ENCODE measurements around the gene TOX4. TPM values are rescaled to one million over a fixed set of nuclear protein-coding genes. Genes with fewer than 3 reads are reported as not detected.

The TOX4 gene
- total RNA-seq (2022) (76.6 and 78.8 TPM in 2 replicates), Bru-seq, nascent RNA (percentile 78 among the genes with signal in this experiment), BruChase-seq, experiment 1, labeled RNA remaining after a 2-hour chase (percentile 86 among the genes with signal in this experiment), BruChase-seq, experiment 2, labeled RNA remaining after a 6-hour chase (percentile 91 among the genes with signal in this experiment)
- long read RNA-seq, full-length matches to known transcripts: 71 of 95 reads
- long read RNA-seq, partial matches to known transcripts: 15 of 95 reads
- long read RNA-seq, other reads (novel, unspliced or antisense): 9 of 95 reads

GRCh38 chr14:21476925-21477681, at the start of gene TOX4, which contains the start of gene RAB2B:
Gene TOX4 (plus strand): TSS chr14:21477195. CDS start chr14:21477279, 84 bp downstream.
Gene RAB2B (minus strand): TSS chr14:21476959. CDS start chr14:21476872, 87 bp downstream.
- BruUV-seq (replicated peaks): no TSS peak
- TF ChIP-seq, protein P1, sequence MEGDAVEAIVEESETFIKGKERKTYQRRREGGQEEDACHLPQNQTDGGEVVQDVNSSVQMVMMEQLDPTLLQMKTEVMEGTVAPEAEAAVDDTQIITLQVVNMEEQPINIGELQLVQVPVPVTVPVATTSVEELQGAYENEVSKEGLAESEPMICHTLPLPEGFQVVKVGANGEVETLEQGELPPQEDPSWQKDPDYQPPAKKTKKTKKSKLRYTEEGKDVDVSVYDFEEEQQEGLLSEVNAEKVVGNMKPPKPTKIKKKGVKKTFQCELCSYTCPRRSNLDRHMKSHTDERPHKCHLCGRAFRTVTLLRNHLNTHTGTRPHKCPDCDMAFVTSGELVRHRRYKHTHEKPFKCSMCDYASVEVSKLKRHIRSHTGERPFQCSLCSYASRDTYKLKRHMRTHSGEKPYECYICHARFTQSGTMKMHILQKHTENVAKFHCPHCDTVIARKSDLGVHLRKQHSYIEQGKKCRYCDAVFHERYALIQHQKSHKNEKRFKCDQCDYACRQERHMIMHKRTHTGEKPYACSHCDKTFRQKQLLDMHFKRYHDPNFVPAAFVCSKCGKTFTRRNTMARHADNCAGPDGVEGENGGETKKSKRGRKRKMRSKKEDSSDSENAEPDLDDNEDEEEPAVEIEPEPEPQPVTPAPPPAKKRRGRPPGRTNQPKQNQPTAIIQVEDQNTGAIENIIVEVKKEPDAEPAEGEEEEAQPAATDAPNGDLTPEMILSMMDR (IDR thresholded peaks at IDR 0.05; ENCODE audit: insufficient read depth in 1 of 2, low read depth in 1 of 2, low read length in 1 of 2, severe bottlenecking in 1 of 2, unreplicated experiment in 1 of 2): peak; percentile 92 to 99
- Mint-ChIP-seq H3K27ac (ENCODE audit: unreplicated experiment) (peak within 1 kb of the TSS; percentile 97), H3K4me3 (ENCODE audit: unreplicated experiment) (peak within 1 kb of the TSS; percentile 97), H3K27me3 (ENCODE audit: insufficient read depth, unreplicated experiment) (no peaks in the 10 kb centered on the region), H3K9me3 (ENCODE audit: unreplicated experiment) (no peaks in the 10 kb centered on the region), H3K36me3 (ENCODE audit: insufficient read depth, unreplicated experiment) (peaks cover 35% of the 10 kb centered on the region), H3K4me1 (ENCODE audit: low read depth, unreplicated experiment) (no peaks in the 10 kb centered on the region)
- peaks cover 3% of the 10 kb centered on the region; the same call in 1 of the 2 replicates for H3K4me1 ChIP-seq
- CTCF ChIA-PET: interaction anchor here (0.5 to 2.6 kb wide), 12 partner anchors 11 to 686 kb away, joined by 3 to 16 read pairs (median 4); partner anchors contain the start of genes CHD8, METTL3 and SUPT16H
- H3K9me3 ChIP-seq: no peaks in the 10 kb centered on the region
- intact Hi-C loops (cut with micrococcal nuclease; ENCODE audit: unreplicated experiment): loop anchor here (1.0 to 5.0 kb wide), 6 partner anchors 21 to 208 kb away; partner anchors contain the start of genes CHD8, HNRNPC, METTL3 and SUPT16H
- no peaks in the 10 kb centered on the region for H3K36me3 ChIP-seq (ENCODE audit: control insufficient read depth, insufficient read depth, low read length)
- peak; percentile 97 to 98 for DNase-seq
- no peaks in the 10 kb centered on the region for H3K27me3 ChIP-seq (replicated peaks; ENCODE audit: control insufficient read depth, insufficient read depth, low read length)
- POLR2A ChIA-PET: interaction anchor here (0.5 to 1.9 kb wide), 14 partner anchors 10 to 375 kb away, joined by 3 to 17 read pairs (median 4); partner anchors contain the start of genes CHD8, METTL3, SALL2 and SUPT16H
- H3K4me3 ChIP-seq (ENCODE audit: low read depth, low read length): peak within 1 kb of the TSS; percentile 97

GRCh38 chr14:21428930-21429329, 48.1 kb upstream of the TOX4 start:
- H3K4me1 ChIP-seq: no peaks in the 10 kb centered on the region
- no peaks in the 10 kb centered on the region for H3K27me3 ChIP-seq (replicated peaks; ENCODE audit: control insufficient read depth, insufficient read depth, low read length)
- TF ChIP-seq, protein P1 (IDR thresholded peaks at IDR 0.05; ENCODE audit: insufficient read depth in 1 of 2, low read depth in 1 of 2, low read length in 1 of 2, severe bottlenecking in 1 of 2, unreplicated experiment in 1 of 2): no peak
- no peak overlapping the region for H3K4me3 Mint-ChIP-seq (ENCODE audit: unreplicated experiment)
- H3K9me3 Mint-ChIP-seq (ENCODE audit: unreplicated experiment): no peaks in the 10 kb centered on the region
- ChIA-PET CTCF (no interaction called here), POLR2A (no interaction called here)
- no peaks in the 10 kb centered on the region for H3K4me1 Mint-ChIP-seq (ENCODE audit: low read depth, unreplicated experiment)
- no peaks in the 10 kb centered on the region for H3K9me3 ChIP-seq
- BruUV-seq (replicated peaks): no TSS peak
- intact Hi-C loops (cut with micrococcal nuclease; ENCODE audit: unreplicated experiment): no loop called here
- no peak overlapping the region for H3K4me3 ChIP-seq (ENCODE audit: low read depth, low read length)
- no peak for DNase-seq
- no peak overlapping the region for H3K27ac Mint-ChIP-seq (ENCODE audit: unreplicated experiment)
- no peaks in the 10 kb centered on the region for H3K27me3 Mint-ChIP-seq (ENCODE audit: insufficient read depth, unreplicated experiment)
- peaks cover 4% of the 10 kb centered on the region for H3K36me3 ChIP-seq (ENCODE audit: control insufficient read depth, insufficient read depth, low read length)
- peaks cover 63% of the 10 kb centered on the region for H3K36me3 Mint-ChIP-seq (ENCODE audit: insufficient read depth, unreplicated experiment)

DNA sequence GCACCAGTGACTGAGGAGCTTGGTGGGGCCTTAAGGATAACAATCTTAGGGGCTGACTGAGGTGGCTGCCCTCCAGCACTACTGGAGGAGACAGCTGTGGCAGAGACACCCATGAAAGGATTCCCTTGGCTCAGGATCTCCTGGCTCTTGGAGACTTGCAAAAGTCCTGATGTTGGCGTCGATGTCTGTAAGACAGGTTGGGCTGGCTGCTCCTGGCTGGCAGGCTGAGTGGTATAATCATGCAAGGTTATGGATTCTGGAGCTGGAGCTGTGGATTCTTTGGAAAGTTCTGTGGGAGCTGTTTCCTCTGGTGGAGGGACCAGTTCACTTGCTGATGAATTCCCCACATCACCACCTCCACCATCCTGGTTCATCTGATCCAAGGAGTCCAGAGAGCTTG, 45.9 kb upstream of the TOX4 start:
- Mint-ChIP-seq H3K4me1 (ENCODE audit: low read depth, unreplicated experiment) (peaks cover 7% of the 10 kb centered on the region), H3K27me3 (ENCODE audit: insufficient read depth, unreplicated experiment) (no peaks in the 10 kb centered on the region), H3K9me3 (ENCODE audit: unreplicated experiment) (no peaks in the 10 kb centered on the region), H3K4me3 (ENCODE audit: unreplicated experiment) (no peak overlapping the region), H3K27ac (ENCODE audit: unreplicated experiment) (no peak overlapping the region), H3K36me3 (ENCODE audit: insufficient read depth, unreplicated experiment) (peaks cover 57% of the 10 kb centered on the region)
- Histone ChIP-seq H3K4me1 (peaks cover 3% of the 10 kb centered on the region; the same call in 1 of the 2 replicates), H3K27me3 (replicated peaks; ENCODE audit: control insufficient read depth, insufficient read depth, low read length) (no peaks in the 10 kb centered on the region), H3K9me3 (no peaks in the 10 kb centered on the region), H3K36me3 (ENCODE audit: control insufficient read depth, insufficient read depth, low read length) (peaks cover 4% of the 10 kb centered on the region), H3K4me3 (ENCODE audit: low read depth, low read length) (no peak overlapping the region)
- intact Hi-C loops (cut with micrococcal nuclease; ENCODE audit: unreplicated experiment): no loop called here
- TF ChIP-seq, protein P1 (IDR thresholded peaks at IDR 0.05; ENCODE audit: insufficient read depth in 1 of 2, low read depth in 1 of 2, low read length in 1 of 2, severe bottlenecking in 1 of 2, unreplicated experiment in 1 of 2): no peak
- BruUV-seq (replicated peaks): no TSS peak
- CTCF ChIA-PET: no interaction called here
- POLR2A ChIA-PET: no interaction called here
- no peak for DNase-seq

Data from Caco-2 (cell line).